ENCODE data around the gene NUP93.

Gene NUP93

DNA sequence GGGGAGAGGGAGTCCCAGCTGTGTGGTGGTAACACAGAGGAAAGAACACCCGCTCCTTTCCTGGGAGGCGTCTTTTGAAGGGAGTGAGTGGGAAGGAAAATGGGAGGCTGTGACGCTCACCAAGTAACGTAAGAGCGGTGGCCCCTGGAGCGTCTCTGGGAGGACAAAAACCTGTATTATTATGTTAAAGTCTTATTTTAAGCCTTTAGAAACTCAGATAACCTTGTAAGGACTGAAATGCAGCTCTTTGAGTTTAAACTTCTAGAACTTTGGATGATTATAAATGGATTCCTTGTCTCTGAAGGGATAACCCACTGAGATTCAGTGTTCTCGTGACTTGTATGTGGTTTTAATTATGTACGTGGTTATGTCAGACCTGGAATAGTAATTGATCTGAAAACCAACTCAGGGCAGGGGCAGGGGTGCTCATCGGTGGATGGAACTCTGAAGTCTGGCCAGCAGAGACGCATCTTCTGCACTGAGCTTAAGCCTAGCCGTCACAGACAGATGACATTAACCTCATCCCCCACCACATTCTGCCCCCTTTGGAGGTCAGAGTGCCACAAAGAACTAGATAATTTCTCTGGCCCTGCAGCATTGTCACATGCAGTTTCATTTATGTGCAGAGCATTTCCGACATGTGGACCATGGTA, 93.3 kb downstream of the NUP93 start:
- TF ChIP-seq, protein P1, sequence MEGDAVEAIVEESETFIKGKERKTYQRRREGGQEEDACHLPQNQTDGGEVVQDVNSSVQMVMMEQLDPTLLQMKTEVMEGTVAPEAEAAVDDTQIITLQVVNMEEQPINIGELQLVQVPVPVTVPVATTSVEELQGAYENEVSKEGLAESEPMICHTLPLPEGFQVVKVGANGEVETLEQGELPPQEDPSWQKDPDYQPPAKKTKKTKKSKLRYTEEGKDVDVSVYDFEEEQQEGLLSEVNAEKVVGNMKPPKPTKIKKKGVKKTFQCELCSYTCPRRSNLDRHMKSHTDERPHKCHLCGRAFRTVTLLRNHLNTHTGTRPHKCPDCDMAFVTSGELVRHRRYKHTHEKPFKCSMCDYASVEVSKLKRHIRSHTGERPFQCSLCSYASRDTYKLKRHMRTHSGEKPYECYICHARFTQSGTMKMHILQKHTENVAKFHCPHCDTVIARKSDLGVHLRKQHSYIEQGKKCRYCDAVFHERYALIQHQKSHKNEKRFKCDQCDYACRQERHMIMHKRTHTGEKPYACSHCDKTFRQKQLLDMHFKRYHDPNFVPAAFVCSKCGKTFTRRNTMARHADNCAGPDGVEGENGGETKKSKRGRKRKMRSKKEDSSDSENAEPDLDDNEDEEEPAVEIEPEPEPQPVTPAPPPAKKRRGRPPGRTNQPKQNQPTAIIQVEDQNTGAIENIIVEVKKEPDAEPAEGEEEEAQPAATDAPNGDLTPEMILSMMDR (IDR thresholded peaks at IDR 0.05): no peak
- no peak overlapping the region for H3K9ac ChIP-seq
- H3K4me2 ChIP-seq (ENCODE audit: low read length): no peak overlapping the region
- H3K27ac ChIP-seq: no peak overlapping the region
- H3K4me1 ChIP-seq: peaks cover 5% of the 10 kb centered on the region
- H3K9me3 ChIP-seq (ENCODE audit: control insufficient read depth, low read length): no peaks in the 10 kb centered on the region
- no peaks in the 10 kb centered on the region for H3K36me3 ChIP-seq (ENCODE audit: control insufficient read depth, insufficient read depth, low read length)
- H3K4me3 ChIP-seq (ENCODE audit: low read depth, low read length): no peak overlapping the region
- H3K27me3 ChIP-seq (ENCODE audit: control insufficient read depth, insufficient read depth, low read length): no peaks in the 10 kb centered on the region
- no peaks in the 10 kb centered on the region for H3K79me2 ChIP-seq
- no peak overlapping the region for H2AFZ ChIP-seq

DNA sequence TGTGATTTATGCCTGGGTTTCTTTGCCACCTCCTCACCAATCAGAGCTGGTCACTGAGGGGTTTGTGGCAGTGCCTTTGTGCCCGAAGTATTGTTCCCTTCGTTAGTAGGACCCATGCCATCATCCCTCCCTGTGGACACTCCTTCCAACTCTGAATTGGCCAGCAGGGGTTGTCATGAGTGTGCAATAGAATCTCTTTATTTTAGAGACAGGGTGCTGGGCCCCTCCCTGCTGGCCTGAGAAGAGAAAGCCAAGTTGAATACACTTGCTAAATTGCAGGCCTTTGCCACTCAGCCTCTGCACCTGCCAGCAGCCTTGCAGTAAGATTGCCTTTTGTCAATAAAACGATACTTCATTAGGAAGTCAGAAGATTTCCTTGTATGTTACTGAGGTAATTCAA, 94.4 kb downstream of the NUP93 start:
- peaks cover 5% of the 10 kb centered on the region for H3K4me1 ChIP-seq
- H3K36me3 ChIP-seq (ENCODE audit: control insufficient read depth, insufficient read depth, low read length): no peaks in the 10 kb centered on the region
- no peaks in the 10 kb centered on the region for H3K9me3 ChIP-seq (ENCODE audit: control insufficient read depth, low read length)
- no peaks in the 10 kb centered on the region for H3K79me2 ChIP-seq
- no peak overlapping the region for H3K4me2 ChIP-seq (ENCODE audit: low read length)
- TF ChIP-seq, protein P1 (IDR thresholded peaks at IDR 0.05): peak; percentile 34
- H3K27me3 ChIP-seq (ENCODE audit: control insufficient read depth, insufficient read depth, low read length): no peaks in the 10 kb centered on the region
- H2AFZ ChIP-seq: peak overlapping the region; percentile 1
- H3K4me3 ChIP-seq (ENCODE audit: low read depth, low read length): no peak overlapping the region
- no peak overlapping the region for H3K27ac ChIP-seq
- no peak overlapping the region for H3K9ac ChIP-seq

DNA sequence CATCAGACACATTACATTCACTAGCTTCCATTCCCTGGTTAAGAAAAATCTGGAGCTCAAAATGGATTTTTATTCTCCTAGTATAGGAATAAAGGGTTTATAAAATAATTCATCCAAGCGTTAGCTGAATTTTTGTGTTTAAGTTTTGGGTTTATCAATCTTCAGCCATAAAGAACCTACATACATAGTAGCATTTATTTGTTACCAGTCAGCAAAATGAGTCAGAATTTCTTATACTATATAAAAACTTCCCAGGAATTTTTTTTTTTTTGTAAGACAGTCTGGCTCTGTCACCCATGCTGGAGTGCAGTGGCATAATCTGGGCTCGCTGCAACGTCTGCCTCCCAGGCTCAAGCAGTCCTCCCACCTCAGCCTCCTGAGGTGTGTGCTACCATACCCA, 94.9 kb downstream of the NUP93 start:
- H3K79me2 ChIP-seq: no peaks in the 10 kb centered on the region
- no peaks in the 10 kb centered on the region for H3K9me3 ChIP-seq (ENCODE audit: control insufficient read depth, low read length)
- no peak overlapping the region for H2AFZ ChIP-seq
- H3K27me3 ChIP-seq (ENCODE audit: control insufficient read depth, insufficient read depth, low read length): no peaks in the 10 kb centered on the region
- H3K4me3 ChIP-seq (ENCODE audit: low read depth, low read length): no peak overlapping the region
- H3K36me3 ChIP-seq (ENCODE audit: control insufficient read depth, insufficient read depth, low read length): no peaks in the 10 kb centered on the region
- no peak overlapping the region for H3K27ac ChIP-seq
- H3K4me1 ChIP-seq: peaks cover 5% of the 10 kb centered on the region
- TF ChIP-seq, protein P1 (IDR thresholded peaks at IDR 0.05): no peak
- no peak overlapping the region for H3K9ac ChIP-seq
- no peak overlapping the region for H3K4me2 ChIP-seq (ENCODE audit: low read length)

DNA sequence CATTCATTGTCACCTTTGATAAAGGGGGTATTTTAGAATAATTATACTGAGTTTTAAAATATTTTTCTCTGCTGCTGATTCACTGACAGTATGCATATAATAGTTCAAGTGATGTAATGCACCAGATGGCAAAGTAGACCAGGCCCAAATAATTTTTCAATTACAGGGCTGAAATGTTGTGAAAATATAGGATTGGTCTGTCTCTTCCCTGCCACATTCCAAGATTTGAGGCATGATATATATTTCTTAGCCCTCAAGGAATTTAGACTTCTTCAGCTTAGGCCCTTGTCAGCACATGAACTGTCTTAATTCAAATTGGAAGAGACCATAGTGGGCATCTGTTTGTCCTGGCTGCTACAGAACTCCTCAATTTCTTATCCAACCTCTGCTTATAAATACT, 95.9 kb downstream of the NUP93 start:
- Histone ChIP-seq H3K79me2 (no peaks in the 10 kb centered on the region), H3K36me3 (ENCODE audit: control insufficient read depth, insufficient read depth, low read length) (no peaks in the 10 kb centered on the region), H2AFZ (no peak overlapping the region)

More for the DNA sequence above, 95.9 kb downstream of the NUP93 start:
- H3K27me3 ChIP-seq (ENCODE audit: control insufficient read depth, insufficient read depth, low read length): no peaks in the 10 kb centered on the region
- no peak overlapping the region for H3K27ac ChIP-seq
- no peaks in the 10 kb centered on the region for H3K9me3 ChIP-seq (ENCODE audit: control insufficient read depth, low read length)
- peaks cover 5% of the 10 kb centered on the region for H3K4me1 ChIP-seq
- TF ChIP-seq, protein P1 (IDR thresholded peaks at IDR 0.05): no peak
- no peak overlapping the region for H3K4me2 ChIP-seq (ENCODE audit: low read length)
- no peak overlapping the region for H3K9ac ChIP-seq
- H3K4me3 ChIP-seq (ENCODE audit: low read depth, low read length): no peak overlapping the region

Data from parathyroid adenoma (tissue), 2 donors.